ENCODE measurements around the gene TMED8. TPM values are rescaled to one million over a fixed set of nuclear protein-coding genes. Genes with fewer than 3 reads are reported as not detected.
"Not testable (repeated sequence)": the region's sequence is repeated elsewhere in the genome, so short reads cannot be mapped to it uniquely, and the experiment has no call there.

Gene TMED8
- total RNA-seq, 1 donor = 13.0 TPM

DNA sequence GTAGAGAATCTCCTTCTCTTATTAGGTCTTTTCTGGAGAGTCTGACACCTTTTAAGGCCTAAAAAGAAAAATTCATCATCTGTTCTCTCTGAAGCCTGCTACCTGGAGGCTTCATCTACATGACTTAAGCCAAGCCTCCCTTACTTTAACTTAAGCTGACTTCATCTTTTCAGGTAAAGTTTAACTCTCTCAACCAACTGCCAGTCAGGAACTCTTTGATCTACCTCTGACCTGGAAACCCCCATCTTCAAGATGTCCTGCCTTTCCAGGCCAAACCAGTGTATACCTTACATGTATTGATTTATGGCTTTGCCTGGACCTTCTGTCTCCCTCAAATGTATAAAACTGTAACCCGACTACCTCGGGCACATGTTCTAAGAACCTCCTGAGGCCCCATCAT, 38.6 kb downstream of the TMED8 start:
- no peak for DNase-seq (ENCODE audit: insufficient read length, low spot score, missing footprints)
- H2AFZ ChIP-seq (ENCODE audit: low read length) = no peak overlapping the region
- H3K27ac ChIP-seq (ENCODE audit: low read depth, low read length) = no peak overlapping the region
- H3K79me2 ChIP-seq (ENCODE audit: insufficient read depth, low read length) = no peaks in the 10 kb centered on the region
- H3K4me1 ChIP-seq (ENCODE audit: insufficient read depth, low read length) = peaks cover 12% of the 10 kb centered on the region
- TF ChIP-seq, protein P1, sequence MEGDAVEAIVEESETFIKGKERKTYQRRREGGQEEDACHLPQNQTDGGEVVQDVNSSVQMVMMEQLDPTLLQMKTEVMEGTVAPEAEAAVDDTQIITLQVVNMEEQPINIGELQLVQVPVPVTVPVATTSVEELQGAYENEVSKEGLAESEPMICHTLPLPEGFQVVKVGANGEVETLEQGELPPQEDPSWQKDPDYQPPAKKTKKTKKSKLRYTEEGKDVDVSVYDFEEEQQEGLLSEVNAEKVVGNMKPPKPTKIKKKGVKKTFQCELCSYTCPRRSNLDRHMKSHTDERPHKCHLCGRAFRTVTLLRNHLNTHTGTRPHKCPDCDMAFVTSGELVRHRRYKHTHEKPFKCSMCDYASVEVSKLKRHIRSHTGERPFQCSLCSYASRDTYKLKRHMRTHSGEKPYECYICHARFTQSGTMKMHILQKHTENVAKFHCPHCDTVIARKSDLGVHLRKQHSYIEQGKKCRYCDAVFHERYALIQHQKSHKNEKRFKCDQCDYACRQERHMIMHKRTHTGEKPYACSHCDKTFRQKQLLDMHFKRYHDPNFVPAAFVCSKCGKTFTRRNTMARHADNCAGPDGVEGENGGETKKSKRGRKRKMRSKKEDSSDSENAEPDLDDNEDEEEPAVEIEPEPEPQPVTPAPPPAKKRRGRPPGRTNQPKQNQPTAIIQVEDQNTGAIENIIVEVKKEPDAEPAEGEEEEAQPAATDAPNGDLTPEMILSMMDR (IDR thresholded peaks at IDR 0.05; ENCODE audit: extremely low read depth, low read depth, low read length) = no peak
- no peak overlapping the region for H3K4me2 ChIP-seq (ENCODE audit: insufficient read depth, low read length)
- peaks cover 15% of the 10 kb centered on the region for H3K36me3 ChIP-seq (ENCODE audit: insufficient read depth, low read length)
- H3K9me3 ChIP-seq (ENCODE audit: low read depth, low read length) = no peaks in the 10 kb centered on the region
- H3K27me3 ChIP-seq (ENCODE audit: insufficient read depth, low read length) = no peaks in the 10 kb centered on the region
- H4K20me1 ChIP-seq (ENCODE audit: insufficient read depth, low read length) = no peaks in the 10 kb centered on the region
- H3K4me3 ChIP-seq (ENCODE audit: insufficient read depth, low read length) = no peak overlapping the region

GRCh38 chr14:77337880-77338279, 39.0 kb downstream of the TMED8 start:
- peaks cover 12% of the 10 kb centered on the region for H3K4me1 ChIP-seq (ENCODE audit: insufficient read depth, low read length)
- TF ChIP-seq, protein P1 (IDR thresholded peaks at IDR 0.05; ENCODE audit: extremely low read depth, low read depth, low read length) = no peak
- H3K4me3 ChIP-seq (ENCODE audit: insufficient read depth, low read length) = no peak overlapping the region
- H3K36me3 ChIP-seq (ENCODE audit: insufficient read depth, low read length) = peaks cover 11% of the 10 kb centered on the region
- H3K79me2 ChIP-seq (ENCODE audit: insufficient read depth, low read length) = no peaks in the 10 kb centered on the region
- no peak overlapping the region for H2AFZ ChIP-seq (ENCODE audit: low read length)
- no peaks in the 10 kb centered on the region for H3K9me3 ChIP-seq (ENCODE audit: low read depth, low read length)
- DNase-seq (ENCODE audit: insufficient read length, low spot score, missing footprints) = no peak
- H3K27me3 ChIP-seq (ENCODE audit: insufficient read depth, low read length) = no peaks in the 10 kb centered on the region
- no peak overlapping the region for H3K27ac ChIP-seq (ENCODE audit: low read depth, low read length)
- H4K20me1 ChIP-seq (ENCODE audit: insufficient read depth, low read length) = no peaks in the 10 kb centered on the region
- H3K4me2 ChIP-seq (ENCODE audit: insufficient read depth, low read length) = no peak overlapping the region

GRCh38 chr14:77337255-77337654, 39.6 kb downstream of the TMED8 start:
- DNase-seq (ENCODE audit: insufficient read length, low spot score, missing footprints); H3K27ac ChIP-seq (ENCODE audit: low read depth, low read length); H3K9me3 ChIP-seq (ENCODE audit: low read depth, low read length); H3K79me2 ChIP-seq (ENCODE audit: insufficient read depth, low read length); H3K4me3 ChIP-seq (ENCODE audit: insufficient read depth, low read length); H2AFZ ChIP-seq (ENCODE audit: low read length); H4K20me1 ChIP-seq (ENCODE audit: insufficient read depth, low read length); H3K36me3 ChIP-seq (ENCODE audit: insufficient read depth, low read length); H3K4me2 ChIP-seq (ENCODE audit: insufficient read depth, low read length); H3K27me3 ChIP-seq (ENCODE audit: insufficient read depth, low read length): not testable (repeated sequence)
- peaks cover 12% of the 10 kb centered on the region for H3K4me1 ChIP-seq (ENCODE audit: insufficient read depth, low read length)

- H3K79me2 ChIP-seq (ENCODE audit: insufficient read depth, low read length) = no peaks in the 10 kb centered on the region
- H3K4me3 ChIP-seq (ENCODE audit: insufficient read depth, low read length) = no peak overlapping the region
- no peak overlapping the region for H3K4me2 ChIP-seq (ENCODE audit: insufficient read depth, low read length)
- no peaks in the 10 kb centered on the region for H3K36me3 ChIP-seq (ENCODE audit: insufficient read depth, low read length)
- H3K27me3 ChIP-seq (ENCODE audit: insufficient read depth, low read length) = no peaks in the 10 kb centered on the region
- H4K20me1 ChIP-seq (ENCODE audit: insufficient read depth, low read length) = no peaks in the 10 kb centered on the region
- H3K4me1 ChIP-seq (ENCODE audit: insufficient read depth, low read length) = peaks cover 12% of the 10 kb centered on the region
- no peaks in the 10 kb centered on the region for H3K9me3 ChIP-seq (ENCODE audit: low read depth, low read length)
- DNase-seq (ENCODE audit: insufficient read length, low spot score, missing footprints) = no peak
- H2AFZ ChIP-seq (ENCODE audit: low read length) = no peak overlapping the region
- no peak overlapping the region for H3K27ac ChIP-seq (ENCODE audit: low read depth, low read length)
- TF ChIP-seq, protein P1 (IDR thresholded peaks at IDR 0.05; ENCODE audit: extremely low read depth, low read depth, low read length) = no peak
Observed at GRCh38 chr14:77335576-77335975, 41.3 kb downstream of the TMED8 start.
